HT1080 (cell line): ENCODE results near the gene COL24A1. TPM values are rescaled to one million over a fixed set of nuclear protein-coding genes. Genes with fewer than 3 reads are reported as not detected.
"Not testable (repeated sequence)": the region's sequence is repeated elsewhere in the genome, so short reads cannot be mapped to it uniquely, and the experiment has no call there.

ENCODE experiments used
- DNase-seq: peaks from one replicate; pipeline ENCODE4 v3.0.0-alpha.2; 2015; ENCODE audit warnings: low read depth
- total RNA-seq: library from RNA; depleted of rRNA; stranded (reverse); fragments of >200 nt; shearing (Covaris generic); gene quantifications from 2 replicates; pipeline ENCODE4 v1.2.3, GENCODE V29; 2014

COL24A1 gene
- total RNA-seq, 1 experiment from 2014 or later, result not detected

- no peak for DNase-seq
Observed at GRCh38 chr1:86153836-86154235, 2.7 kb downstream of the COL24A1 start.

GRCh38 chr1:86152887-86153286 lies 3.7 kb downstream of the COL24A1 start:
- no peak for DNase-seq

- peak; percentile 60 for DNase-seq
Observed at GRCh38 chr1:86151427-86151826, 5.1 kb downstream of the COL24A1 start.

- DNase-seq, result no peak
Observed at GRCh38 chr1:86150553-86151055, 6.0 kb downstream of the COL24A1 start.

- DNase-seq, result no peak
Observed at GRCh38 chr1:86149591-86149990, 7.0 kb downstream of the COL24A1 start.

- DNase-seq, result no peak
Observed at GRCh38 chr1:86147755-86148154, 8.8 kb downstream of the COL24A1 start.

GRCh38 chr1:86146566-86146965 lies 10.0 kb downstream of the COL24A1 start:
- DNase-seq, result no peak

GRCh38 chr1:86140281-86140880 lies 16.2 kb downstream of the COL24A1 start:
- no peak for DNase-seq

- no peak for DNase-seq
Observed at GRCh38 chr1:86138746-86139145, 17.8 kb downstream of the COL24A1 start.

GRCh38 chr1:86137436-86137835 lies 19.1 kb downstream of the COL24A1 start:
- peak; percentile 87 for DNase-seq

- DNase-seq, result peak; percentile 13
Observed at GRCh38 chr1:86119214-86119764, 37.3 kb downstream of the COL24A1 start.

- DNase-seq, result no peak
Observed at GRCh38 chr1:86114816-86115400, 41.7 kb downstream of the COL24A1 start.

GRCh38 chr1:86114236-86114635 lies 42.3 kb downstream of the COL24A1 start:
- no peak for DNase-seq

GRCh38 chr1:86111590-86111989 lies 45.0 kb downstream of the COL24A1 start:
- not testable (repeated sequence) for DNase-seq

GRCh38 chr1:86110451-86111129 lies 46.0 kb downstream of the COL24A1 start:
- DNase-seq, result no peak

GRCh38 chr1:86105533-86105866 lies 51.1 kb downstream of the COL24A1 start:
- DNase-seq, result no peak

GRCh38 chr1:86104606-86105532 lies 51.7 kb downstream of the COL24A1 start:
- DNase-seq, result no peak

GRCh38 chr1:86101616-86102015 lies 55.0 kb downstream of the COL24A1 start:
- DNase-seq, result no peak

- no peak for DNase-seq
Observed at GRCh38 chr1:86100401-86100800, 56.2 kb downstream of the COL24A1 start.

GRCh38 chr1:86089765-86090164 lies 66.8 kb downstream of the COL24A1 start:
- DNase-seq, result no peak

- DNase-seq, result no peak
Observed at GRCh38 chr1:86085741-86086409, 70.7 kb downstream of the COL24A1 start.
